ENCODE data around the gene OBSCN.
A peak's percentile ranks its signal among the peaks of the same experiment; 100 is the strongest.

OBSCN gene

DNA sequence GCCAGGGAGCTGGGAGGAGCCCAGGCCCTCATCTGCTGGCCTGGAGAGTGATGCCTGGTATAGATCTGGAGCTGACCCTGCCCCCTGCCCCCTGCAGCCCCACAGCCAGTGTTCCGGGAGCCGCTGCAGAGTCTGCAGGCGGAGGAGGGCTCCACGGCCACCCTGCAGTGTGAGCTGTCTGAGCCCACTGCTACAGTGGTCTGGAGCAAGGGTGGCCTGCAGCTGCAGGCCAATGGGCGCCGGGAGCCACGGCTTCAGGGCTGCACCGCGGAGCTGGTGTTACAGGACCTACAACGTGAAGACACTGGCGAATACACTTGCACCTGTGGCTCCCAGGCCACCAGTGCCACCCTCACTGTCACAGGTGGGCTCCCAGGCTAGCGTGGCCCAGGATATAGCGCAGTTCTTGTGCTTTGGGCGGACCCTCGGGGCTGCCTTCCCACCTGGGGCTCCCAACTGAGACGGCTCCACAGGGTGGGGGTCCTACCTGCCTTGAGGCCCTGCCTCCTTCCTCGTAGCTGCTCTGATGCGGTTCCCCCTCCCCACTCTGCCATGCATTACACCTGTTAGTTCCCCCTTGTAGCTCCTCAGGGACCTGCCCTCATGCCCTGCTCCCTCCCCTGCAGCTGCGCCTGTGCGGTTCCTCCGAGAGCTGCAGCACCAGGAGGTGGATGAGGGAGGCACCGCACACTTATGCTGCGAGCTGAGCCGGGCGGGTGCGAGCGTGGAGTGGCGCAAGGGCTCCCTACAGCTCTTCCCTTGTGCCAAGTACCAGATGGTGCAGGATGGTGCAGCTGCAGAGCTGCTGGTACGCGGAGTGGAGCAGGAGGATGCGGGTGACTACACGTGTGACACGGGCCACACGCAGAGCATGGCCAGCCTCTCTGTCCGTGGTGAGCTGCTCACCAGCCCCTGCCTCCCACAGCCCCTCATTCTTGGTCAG, 98.7 kb downstream of the OBSCN start:
- TF ChIP-seq ZFX (IDR thresholded peaks at IDR 0.05; ENCODE audit: borderline replicate concordance) = no peak
- TF ChIP-seq, protein P1, sequence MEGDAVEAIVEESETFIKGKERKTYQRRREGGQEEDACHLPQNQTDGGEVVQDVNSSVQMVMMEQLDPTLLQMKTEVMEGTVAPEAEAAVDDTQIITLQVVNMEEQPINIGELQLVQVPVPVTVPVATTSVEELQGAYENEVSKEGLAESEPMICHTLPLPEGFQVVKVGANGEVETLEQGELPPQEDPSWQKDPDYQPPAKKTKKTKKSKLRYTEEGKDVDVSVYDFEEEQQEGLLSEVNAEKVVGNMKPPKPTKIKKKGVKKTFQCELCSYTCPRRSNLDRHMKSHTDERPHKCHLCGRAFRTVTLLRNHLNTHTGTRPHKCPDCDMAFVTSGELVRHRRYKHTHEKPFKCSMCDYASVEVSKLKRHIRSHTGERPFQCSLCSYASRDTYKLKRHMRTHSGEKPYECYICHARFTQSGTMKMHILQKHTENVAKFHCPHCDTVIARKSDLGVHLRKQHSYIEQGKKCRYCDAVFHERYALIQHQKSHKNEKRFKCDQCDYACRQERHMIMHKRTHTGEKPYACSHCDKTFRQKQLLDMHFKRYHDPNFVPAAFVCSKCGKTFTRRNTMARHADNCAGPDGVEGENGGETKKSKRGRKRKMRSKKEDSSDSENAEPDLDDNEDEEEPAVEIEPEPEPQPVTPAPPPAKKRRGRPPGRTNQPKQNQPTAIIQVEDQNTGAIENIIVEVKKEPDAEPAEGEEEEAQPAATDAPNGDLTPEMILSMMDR (IDR thresholded peaks at IDR 0.05) = no peak
- no peak overlapping the region for H3K27ac ChIP-seq

DNA sequence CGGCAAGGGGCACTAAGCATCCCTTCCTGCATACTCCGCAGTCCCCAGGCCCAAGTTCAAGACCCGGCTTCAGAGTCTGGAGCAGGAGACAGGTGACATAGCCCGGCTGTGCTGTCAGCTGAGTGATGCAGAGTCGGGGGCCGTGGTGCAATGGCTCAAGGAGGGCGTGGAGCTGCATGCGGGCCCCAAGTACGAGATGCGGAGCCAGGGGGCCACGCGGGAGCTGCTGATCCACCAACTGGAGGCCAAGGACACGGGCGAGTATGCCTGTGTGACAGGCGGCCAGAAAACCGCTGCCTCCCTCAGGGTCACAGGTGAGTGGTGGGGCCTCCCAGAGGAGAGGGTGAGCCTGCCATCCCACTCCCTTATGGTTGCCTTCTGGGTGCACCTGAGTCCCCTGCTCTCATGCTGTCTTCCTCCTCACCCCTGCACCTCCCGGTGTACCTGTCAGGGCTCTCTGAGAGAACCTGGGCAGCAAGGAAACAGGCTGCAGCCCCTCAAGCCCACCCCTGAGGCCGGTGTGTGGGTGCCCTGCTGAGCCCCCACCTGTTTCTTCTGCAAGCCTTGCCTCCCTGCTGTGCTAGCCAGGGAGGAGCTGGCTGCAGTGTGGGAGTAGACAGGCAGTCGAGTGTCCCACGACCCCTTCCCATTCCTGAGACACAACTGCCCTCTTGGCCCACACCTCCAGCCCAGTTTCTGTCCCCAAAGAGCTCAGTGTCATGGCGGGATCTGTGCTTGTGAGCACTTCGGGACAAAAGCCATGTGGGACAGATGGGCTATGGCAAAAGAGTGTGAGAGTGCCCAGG, 99.6 kb downstream of the OBSCN start:
- H3K27ac ChIP-seq = no peak overlapping the region

DNA sequence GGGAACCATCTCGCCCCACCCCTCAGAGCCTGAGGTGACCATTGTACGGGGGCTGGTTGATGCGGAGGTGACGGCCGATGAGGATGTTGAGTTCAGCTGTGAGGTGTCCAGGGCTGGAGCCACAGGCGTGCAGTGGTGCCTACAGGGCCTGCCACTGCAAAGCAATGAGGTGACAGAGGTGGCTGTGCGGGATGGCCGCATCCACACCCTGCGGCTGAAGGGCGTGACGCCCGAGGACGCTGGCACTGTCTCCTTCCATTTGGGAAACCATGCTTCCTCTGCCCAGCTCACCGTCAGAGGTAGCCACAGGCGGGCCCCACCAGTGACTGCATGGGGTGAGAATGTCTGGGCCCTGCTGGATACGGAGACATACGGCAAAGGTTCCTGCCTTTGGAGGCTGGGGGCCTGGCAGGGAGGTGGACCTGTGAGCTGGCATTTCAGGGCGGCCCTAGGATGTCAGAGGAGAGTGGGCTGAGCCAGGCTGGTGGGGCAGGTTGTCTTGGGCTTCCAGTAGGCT, 100.3 kb downstream of the OBSCN start:
- TF ChIP-seq, protein P1 (IDR thresholded peaks at IDR 0.05) = no peak
- TF ChIP-seq ZFX (IDR thresholded peaks at IDR 0.05; ENCODE audit: borderline replicate concordance) = no peak
- H3K27ac ChIP-seq = no peak overlapping the region

More for the DNA sequence above, 99.6 kb downstream of the OBSCN start:
- TF ChIP-seq ZFX (IDR thresholded peaks at IDR 0.05; ENCODE audit: borderline replicate concordance) = no peak
- TF ChIP-seq, protein P1 (IDR thresholded peaks at IDR 0.05) = no peak

DNA sequence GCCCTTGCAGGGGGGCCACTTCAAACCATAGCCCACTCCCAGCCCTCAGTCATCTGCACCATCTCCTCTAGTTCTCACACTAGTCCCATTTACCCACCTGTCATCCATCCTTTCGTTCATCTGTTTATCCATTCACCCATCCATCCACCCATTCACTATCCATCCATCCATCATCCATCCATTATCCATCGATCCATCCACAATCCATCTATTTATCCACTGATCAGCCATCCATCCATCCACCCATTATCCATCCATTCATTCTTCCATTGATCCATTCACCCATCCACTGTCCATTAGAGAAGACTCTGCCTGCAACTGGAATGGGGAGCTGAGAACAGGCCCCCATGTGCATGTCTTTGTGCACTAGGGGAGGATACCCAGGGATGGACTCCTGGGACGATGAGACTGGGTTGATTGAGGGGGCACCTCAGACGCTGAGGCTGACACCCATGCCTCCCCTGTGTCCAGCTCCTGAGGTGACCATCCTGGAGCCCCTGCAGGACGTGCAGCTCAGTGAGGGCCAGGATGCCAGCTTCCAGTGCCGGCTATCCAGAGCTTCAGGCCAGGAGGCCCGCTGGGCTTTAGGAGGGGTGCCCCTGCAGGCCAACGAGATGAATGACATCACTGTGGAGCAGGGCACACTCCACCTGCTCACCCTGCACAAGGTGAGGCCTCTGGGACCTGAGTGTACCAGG, 100.9 kb downstream of the OBSCN start:
- TF ChIP-seq ZFX (IDR thresholded peaks at IDR 0.05; ENCODE audit: borderline replicate concordance) = no peak
- TF ChIP-seq, protein P1 (IDR thresholded peaks at IDR 0.05) = peak; percentile 22; the same call in 1 of the 2 replicates
- no peak overlapping the region for H3K27ac ChIP-seq

DNA sequence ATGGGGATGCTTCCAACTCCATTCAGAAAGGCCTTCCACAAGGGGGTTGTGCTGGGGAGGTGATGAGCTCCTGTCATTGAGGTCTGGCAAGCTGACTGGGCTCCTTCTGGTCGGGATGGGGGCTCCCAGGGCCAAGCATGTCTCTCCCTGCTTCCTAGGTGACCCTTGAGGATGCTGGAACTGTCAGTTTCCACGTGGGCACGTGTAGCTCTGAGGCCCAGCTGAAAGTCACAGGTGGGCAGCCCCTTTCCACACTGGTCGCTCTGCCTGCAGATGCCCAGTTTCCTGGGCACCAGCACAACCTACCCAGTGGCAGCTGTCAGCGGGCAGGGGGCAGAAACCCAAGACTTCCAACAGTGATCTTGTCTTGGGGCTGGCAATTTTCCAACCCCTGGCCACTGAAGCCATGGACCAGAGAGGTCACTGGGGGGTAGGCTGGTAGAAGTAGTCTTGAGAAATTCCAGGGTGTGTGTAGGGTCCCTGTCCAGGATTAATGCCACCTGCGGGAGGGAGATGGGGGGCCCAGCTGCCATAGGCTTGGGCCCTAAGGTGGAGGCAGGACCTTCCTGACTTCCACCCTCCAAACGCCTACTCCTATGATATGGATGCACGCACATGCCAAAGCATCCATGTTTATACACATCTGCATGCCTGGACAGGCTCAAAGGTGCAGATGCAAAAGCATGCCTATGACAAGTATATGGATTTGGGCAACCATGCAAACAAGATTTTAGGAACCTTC, 101.7 kb downstream of the OBSCN start:
- TF ChIP-seq, protein P1 (IDR thresholded peaks at IDR 0.05) = 0 out of 2 replicates have a peak, but pooled peaks have one; percentile 4
- TF ChIP-seq ZFX (IDR thresholded peaks at IDR 0.05; ENCODE audit: borderline replicate concordance) = no peak

DNA sequence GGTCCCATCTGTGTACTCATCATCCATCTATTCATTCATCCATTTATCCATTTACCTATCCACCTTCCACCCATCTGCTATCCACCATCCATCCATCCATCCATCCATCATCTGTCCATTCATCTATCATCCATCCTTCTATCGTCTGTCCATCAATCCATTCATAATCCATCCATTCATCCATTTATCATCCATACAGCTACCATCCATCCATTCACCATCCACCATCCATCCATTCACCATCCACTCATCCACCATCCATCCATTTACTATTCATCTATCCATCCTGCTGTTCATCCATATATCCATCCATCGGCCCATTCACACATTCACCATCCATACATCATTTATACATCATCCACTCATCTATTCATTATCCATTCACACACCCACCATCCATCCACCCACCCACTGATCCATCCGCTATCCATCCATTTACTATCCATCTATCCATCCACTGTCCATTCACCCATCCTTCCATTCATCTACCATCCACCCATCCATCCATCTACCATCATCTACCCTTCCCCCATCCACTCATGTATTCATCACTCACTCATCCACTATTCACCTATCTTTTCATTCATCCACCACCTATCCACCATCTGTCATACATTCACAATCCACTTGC, 102.4 kb downstream of the OBSCN start:
- H3K27ac ChIP-seq = no peak overlapping the region
- no peak for TF ChIP-seq ZFX (IDR thresholded peaks at IDR 0.05; ENCODE audit: borderline replicate concordance)
- TF ChIP-seq, protein P1 (IDR thresholded peaks at IDR 0.05) = no peak

More for the DNA sequence above, 101.7 kb downstream of the OBSCN start:
- H3K27ac ChIP-seq = no peak overlapping the region

Measured in 22Rv1 (cell line).